OCI-LY7 (cell line): ENCODE measurements around the gene PAQR4. TPM values are rescaled to one million over a fixed set of nuclear protein-coding genes. Genes with fewer than 3 reads are reported as not detected.
A peak's percentile ranks its signal among the peaks of the same experiment; 100 is the strongest.

ENCODE experiments used
- BruUV-seq: library from RNA; stranded (reverse); fragments of 400-500 nt; replicated peaks from 2 replicates; lab custom pipeline; 2021; lab: Mats Ljungman, UMichigan
- CTCF ChIA-PET: fragments of 300-600 bp; sonication (Branson Sonifier 250); formaldehyde crosslinking; loops from one replicate; lab custom pipeline; 2022; ENCODE audit warnings: antibody characterized with exemption; ENCODE audit not compliant: unreplicated experiment; lab: Charles Lee
- POLR2A ChIA-PET: fragments of 300-600 bp; sonication (Branson Sonifier 250); formaldehyde crosslinking; loops from one replicate; lab custom pipeline; 2022; ENCODE audit warnings: antibody characterized with exemption; lab: Charles Lee
- DNase-seq: peaks from one replicate; pipeline ENCODE4 v3.0.0-alpha.2; 2015; ENCODE audit warnings: low spot score
- H2AFZ ChIP-seq: fragments of 200-600 bp; sonication (generic), shearing (Covaris generic); 2 replicates; pipeline ENCODE4 v1.6.1; 2014; ENCODE audit warnings: mild to moderate bottlenecking, antibody characterized with exemption, low read length, moderate library complexity
- H3K27ac ChIP-seq: fragments of 200-600 bp; sonication (generic); 2 replicates; pipeline ENCODE4 v1.5.1; 2014; ENCODE audit warnings: mixed run types, low read depth, mild to moderate bottlenecking, moderate library complexity, low read length, inconsistent platforms; ENCODE audit not compliant: poor library complexity, severe bottlenecking
- H3K36me3 ChIP-seq: fragments of 200-600 bp; sonication (generic); 2 replicates; pipeline ENCODE4 v1.6.1; 2014; ENCODE audit warnings: mild to moderate bottlenecking, antibody characterized with exemption, low read length, moderate library complexity, mixed read lengths; ENCODE audit not compliant: insufficient read depth
- H3K4me1 ChIP-seq: fragments of 200-600 bp; sonication (generic); 2 replicates; pipeline ENCODE4 v1.5.1; 2014; ENCODE audit warnings: mild to moderate bottlenecking, low read length; ENCODE audit not compliant: insufficient read depth, poor library complexity, severe bottlenecking
- H3K4me2 ChIP-seq: fragments of 200-600 bp; sonication (generic); 2 replicates; pipeline ENCODE4 v1.6.1; 2014; ENCODE audit warnings: mild to moderate bottlenecking, low read length
- H3K4me3 ChIP-seq: fragments of 200-600 bp; sonication (generic); 2 replicates; pipeline ENCODE4 v1.5.1; 2014; ENCODE audit warnings: mild to moderate bottlenecking, low read depth, low read length; ENCODE audit not compliant: poor library complexity, severe bottlenecking
- H3K79me2 ChIP-seq: fragments of 200-600 bp; sonication (generic); 2 replicates; pipeline ENCODE4 v1.6.1; 2016; ENCODE audit warnings: low read depth, mild to moderate bottlenecking, low read length, moderate library complexity, mixed read lengths; ENCODE audit not compliant: insufficient read depth
- H3K9me2 ChIP-seq: fragments of 200-600 bp; sonication (generic); 2 replicates; pipeline ENCODE4 v1.6.1; 2016; ENCODE audit warnings: mild to moderate bottlenecking, low read length, mixed read lengths; ENCODE audit not compliant: insufficient read depth
- H3K9me3 ChIP-seq: fragments of 200-600 bp; sonication (generic); 2 replicates; pipeline ENCODE4 v1.6.1; 2014; ENCODE audit warnings: mild to moderate bottlenecking, mixed run types, low read length, mixed read lengths
- H4K20me1 ChIP-seq: fragments of 200-600 bp; sonication (generic); 2 replicates; pipeline ENCODE4 v1.6.1; 2014; ENCODE audit warnings: mild to moderate bottlenecking, antibody characterized with exemption, low read length, moderate library complexity, mixed read lengths; ENCODE audit not compliant: insufficient read depth
- EZH2phosphoT487 ChIP-seq: fragments of 200-600 bp; sonication (generic); IDR thresholded peaks from 2 replicates; pipeline ENCODE4 v1.6.1; 2018; ENCODE audit warnings: low read depth, borderline replicate concordance, mild to moderate bottlenecking, mixed run types, antibody characterized with exemption, low read length, moderate library complexity, mixed read lengths
- intact Hi-C: fragments of 100-400 bp; cut with micrococcal nuclease; formaldehyde crosslinking; loops from one replicate; pipeline ENCODE4 v1.10.0; 2022; ENCODE audit not compliant: unreplicated experiment
- total RNA-seq, 2 experiments: library from RNA; depleted of rRNA in 1 of 2; stranded (reverse); fragments of >200 nt in 1 of 2; shearing (Covaris generic) in 1 of 2; gene quantifications; 2 replicates each; pipeline ENCODE4 v1.2.3, GENCODE V29; 2014 to 2022
- TF ChIP-seq, protein P1 (sequence below): fragments of 200-600 bp; sonication (generic); conservative IDR thresholded peaks from 2 replicates; pipeline ENCODE4 v1.5.1; 2014; ENCODE audit warnings: mild to moderate bottlenecking, antibody characterized with exemption, low read length, moderate library complexity, mixed read lengths

Gene PAQR4
- total RNA-seq, 2 experiments from 2014 or later, result 49.1 to 59.7 TPM

DNA sequence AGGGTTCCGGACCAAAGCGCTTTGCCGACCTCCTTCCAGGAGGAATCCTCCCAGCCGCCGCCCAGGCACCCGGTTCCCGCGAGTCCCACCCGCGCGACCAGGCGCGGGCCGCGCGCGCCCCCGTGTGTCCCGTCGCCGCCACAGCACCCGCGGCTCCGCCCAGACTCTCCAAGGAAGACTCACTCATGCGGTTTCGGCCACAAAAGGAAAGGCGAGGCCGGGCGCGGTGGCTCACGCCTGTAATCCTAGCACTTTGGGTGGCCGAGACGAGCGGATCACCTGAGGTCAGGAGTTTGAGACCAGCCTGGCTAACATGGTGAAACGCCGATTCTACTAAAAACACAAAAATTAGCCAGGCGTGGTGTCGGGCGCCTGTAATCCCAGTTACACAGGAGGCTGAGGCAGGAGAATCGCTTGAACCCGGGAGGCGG is 14.6 kb downstream of the PAQR4 start:
- ChIA-PET POLR2A (no interaction called here), CTCF (no interaction called here)
- Histone ChIP-seq H3K4me3 (peak overlapping the region; percentile 54), H3K4me2 (peak overlapping the region; percentile 84), H2AFZ (peak overlapping the region; percentile 63; the same call in 1 of the 2 replicates), H3K4me1 (peaks cover 38% of the 10 kb centered on the region), H3K9me3 (no peaks in the 10 kb centered on the region), H4K20me1 (no peaks in the 10 kb centered on the region), H3K79me2 (peaks cover 14% of the 10 kb centered on the region; the same call in 1 of the 2 replicates), H3K36me3 (peaks cover 10% of the 10 kb centered on the region), H3K9me2 (no peaks in the 10 kb centered on the region), H3K27ac (no peak overlapping the region)
- TF ChIP-seq, protein P1, sequence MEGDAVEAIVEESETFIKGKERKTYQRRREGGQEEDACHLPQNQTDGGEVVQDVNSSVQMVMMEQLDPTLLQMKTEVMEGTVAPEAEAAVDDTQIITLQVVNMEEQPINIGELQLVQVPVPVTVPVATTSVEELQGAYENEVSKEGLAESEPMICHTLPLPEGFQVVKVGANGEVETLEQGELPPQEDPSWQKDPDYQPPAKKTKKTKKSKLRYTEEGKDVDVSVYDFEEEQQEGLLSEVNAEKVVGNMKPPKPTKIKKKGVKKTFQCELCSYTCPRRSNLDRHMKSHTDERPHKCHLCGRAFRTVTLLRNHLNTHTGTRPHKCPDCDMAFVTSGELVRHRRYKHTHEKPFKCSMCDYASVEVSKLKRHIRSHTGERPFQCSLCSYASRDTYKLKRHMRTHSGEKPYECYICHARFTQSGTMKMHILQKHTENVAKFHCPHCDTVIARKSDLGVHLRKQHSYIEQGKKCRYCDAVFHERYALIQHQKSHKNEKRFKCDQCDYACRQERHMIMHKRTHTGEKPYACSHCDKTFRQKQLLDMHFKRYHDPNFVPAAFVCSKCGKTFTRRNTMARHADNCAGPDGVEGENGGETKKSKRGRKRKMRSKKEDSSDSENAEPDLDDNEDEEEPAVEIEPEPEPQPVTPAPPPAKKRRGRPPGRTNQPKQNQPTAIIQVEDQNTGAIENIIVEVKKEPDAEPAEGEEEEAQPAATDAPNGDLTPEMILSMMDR, result peak; percentile 90
- no peak for TF ChIP-seq EZH2phosphoT487
- BruUV-seq, result no TSS peak
- intact Hi-C loops, result loop anchor here (1.0 to 5.0 kb wide), 2 partner anchors 56 to 71 kb away; partner anchors contain the start of gene FLYWCH1
- DNase-seq, result peak; percentile 76

- TF ChIP-seq, protein P1, result no peak
- TF ChIP-seq EZH2phosphoT487, result no peak
- Histone ChIP-seq H3K4me2 (no peak overlapping the region), H3K9me2 (no peaks in the 10 kb centered on the region), H4K20me1 (no peaks in the 10 kb centered on the region), H3K4me1 (peaks cover 34% of the 10 kb centered on the region), H3K27ac (no peak overlapping the region), H3K79me2 (no peaks in the 10 kb centered on the region), H3K9me3 (no peaks in the 10 kb centered on the region), H3K4me3 (no peak overlapping the region), H2AFZ (no peak overlapping the region), H3K36me3 (no peaks in the 10 kb centered on the region)
- POLR2A ChIA-PET, result no interaction called here
- BruUV-seq, result no TSS peak
- CTCF ChIA-PET, result no interaction called here
- intact Hi-C loops, result no loop called here
- no peak for DNase-seq
Observed at GRCh38 chr16:2985462-2985861, 16.3 kb downstream of the PAQR4 start.

DNA sequence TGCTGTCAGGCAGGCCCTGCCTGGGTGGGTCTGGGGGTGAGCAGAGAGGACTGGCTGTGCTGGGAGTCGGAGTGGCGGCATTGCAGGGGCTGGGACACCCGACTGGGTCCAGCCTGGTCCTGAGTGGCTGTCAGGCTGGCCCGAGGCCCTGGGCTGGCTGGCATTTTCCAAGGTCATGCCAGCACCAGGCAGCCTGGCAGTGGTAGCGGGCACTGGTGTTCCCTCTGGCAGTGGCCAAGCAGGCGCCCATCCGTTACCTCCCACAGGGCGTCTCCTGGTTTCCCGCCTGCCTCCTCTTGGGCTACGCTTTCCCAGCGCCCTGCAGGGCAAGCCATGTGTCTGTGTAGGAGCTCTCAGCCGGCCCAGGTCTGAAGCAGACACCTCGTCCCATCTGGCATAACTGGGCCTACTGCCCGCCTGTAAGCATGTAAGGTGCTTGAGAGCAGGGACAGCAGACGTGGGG is 16.8 kb downstream of the PAQR4 start:
- no peak overlapping the region for H3K4me3 ChIP-seq
- no TSS peak for BruUV-seq

More for the DNA sequence above, 16.8 kb downstream of the PAQR4 start:
- Histone ChIP-seq H3K4me2 (no peak overlapping the region), H3K36me3 (no peaks in the 10 kb centered on the region), H3K9me2 (no peaks in the 10 kb centered on the region), H3K4me1 (peaks cover 32% of the 10 kb centered on the region), H3K27ac (no peak overlapping the region), H3K9me3 (no peaks in the 10 kb centered on the region), H3K79me2 (no peaks in the 10 kb centered on the region), H4K20me1 (no peaks in the 10 kb centered on the region), H2AFZ (no peak overlapping the region)
- no peak for DNase-seq
- ChIA-PET CTCF (no interaction called here), POLR2A (no interaction called here)
- TF ChIP-seq, protein P1, result no peak
- no peak for TF ChIP-seq EZH2phosphoT487
- intact Hi-C loops, result no loop called here
